NT2/D1 (cell line): ENCODE results near the gene SPOP.

Experiments used
- SUZ12 ChIP-seq: IDR thresholded peaks from 2 replicates; pipeline ENCODE4 v1.6.1; 2011; ENCODE audit not compliant: insufficient read length, insufficient read depth; ENCODE audit errors: extremely low read depth
- YY1 ChIP-seq: IDR thresholded peaks from 2 replicates; pipeline ENCODE4 v1.6.1; 2011; ENCODE audit not compliant: insufficient read length, insufficient read depth
- ZNF274 ChIP-seq: IDR thresholded peaks from 2 replicates; pipeline ENCODE4 v1.6.1; 2011; ENCODE audit warnings: mild to moderate bottlenecking, low read depth, low read length

DNA sequence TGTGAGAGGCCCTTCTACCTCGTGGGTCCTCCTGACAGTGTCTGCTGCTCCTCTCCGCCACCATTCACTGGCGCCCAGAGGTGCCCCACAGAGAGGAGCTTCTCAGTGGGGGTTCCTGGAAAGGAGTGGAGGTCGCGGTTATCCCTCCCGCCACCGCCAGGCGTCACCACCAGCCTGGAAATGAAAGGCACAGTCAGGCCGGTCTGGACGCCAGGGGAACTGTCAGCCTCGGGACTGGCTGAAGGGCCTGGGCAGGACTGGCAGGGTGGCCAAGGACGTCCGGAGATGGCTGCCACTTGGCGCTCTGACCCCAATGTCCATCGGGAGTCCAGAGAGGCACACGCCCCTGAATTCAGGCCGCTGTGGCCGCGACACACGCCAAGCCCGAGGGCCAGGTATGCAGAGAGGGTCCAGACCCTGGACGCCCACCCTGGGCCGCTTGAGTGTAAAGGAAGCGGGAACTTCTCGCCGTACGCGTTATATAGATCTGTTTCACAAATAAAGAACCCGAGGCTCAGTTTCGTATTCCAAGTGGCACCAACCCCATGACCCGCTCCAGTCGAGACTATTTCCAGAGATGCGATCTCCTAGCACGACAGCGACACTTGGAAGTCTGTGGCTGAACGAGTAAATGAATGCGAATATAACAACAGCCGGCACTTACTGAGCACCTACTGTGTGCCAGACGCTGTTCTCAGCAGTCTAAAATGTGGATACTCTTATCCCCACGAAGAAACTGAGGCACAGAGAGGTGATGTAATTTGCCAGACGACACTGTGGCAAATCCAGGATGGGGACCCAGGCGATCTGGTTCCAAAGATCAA, 109.8 kb downstream of the SPOP start:
- TF ChIP-seq YY1: no peak
- no peak for TF ChIP-seq ZNF274
- no peak for TF ChIP-seq SUZ12
